ENCODE results near the gene PDHX.
"Not testable (repeated sequence)": the region's sequence is repeated elsewhere in the genome, so short reads cannot be mapped to it uniquely, and the experiment has no call there.

Gene PDHX

GRCh38 chr11:34887260-34887659, 29.2 kb upstream of the PDHX start:
- no peak for TF ChIP-seq CTCF (IDR thresholded peaks at IDR 0.05; ENCODE audit: extremely low read depth, missing control alignments)
- DNase-seq (ENCODE audit: low spot score), result no peak

- no peak for DNase-seq (ENCODE audit: low spot score)
- no peak for TF ChIP-seq CTCF (IDR thresholded peaks at IDR 0.05; ENCODE audit: extremely low read depth, missing control alignments)
Observed at GRCh38 chr11:34890089-34890488, 26.3 kb upstream of the PDHX start.

- DNase-seq (ENCODE audit: low spot score), result peak; percentile 19
- peak; percentile 9 for TF ChIP-seq CTCF (IDR thresholded peaks at IDR 0.05; ENCODE audit: extremely low read depth, missing control alignments)
Observed at GRCh38 chr11:34890812-34891211, 25.6 kb upstream of the PDHX start.

GRCh38 chr11:34891611-34892010, 24.8 kb upstream of the PDHX start:
- no peak for DNase-seq (ENCODE audit: low spot score)
- no peak for TF ChIP-seq CTCF (IDR thresholded peaks at IDR 0.05; ENCODE audit: extremely low read depth, missing control alignments)

GRCh38 chr11:34893416-34893815, 23.0 kb upstream of the PDHX start:
- DNase-seq (ENCODE audit: low spot score), result no peak
- no peak for TF ChIP-seq CTCF (IDR thresholded peaks at IDR 0.05; ENCODE audit: extremely low read depth, missing control alignments)

- not testable (repeated sequence) for DNase-seq (ENCODE audit: low spot score)
Observed at GRCh38 chr11:34896191-34896590, 20.2 kb upstream of the PDHX start.

- no peak for TF ChIP-seq CTCF (IDR thresholded peaks at IDR 0.05; ENCODE audit: extremely low read depth, missing control alignments)
- no peak for DNase-seq (ENCODE audit: low spot score)
Observed at GRCh38 chr11:34897171-34897870, 19.1 kb upstream of the PDHX start.

- no peak for DNase-seq (ENCODE audit: low spot score)
- TF ChIP-seq CTCF (IDR thresholded peaks at IDR 0.05; ENCODE audit: extremely low read depth, missing control alignments), result no peak
Observed at GRCh38 chr11:34898474-34898873, 17.9 kb upstream of the PDHX start.
